Measurements from ENCODE around the gene HIGD2A. TPM values are rescaled to one million over a fixed set of nuclear protein-coding genes. Genes with fewer than 3 reads are reported as not detected.
A peak's percentile ranks its signal among the peaks of the same experiment; 100 is the strongest.
"Not testable (repeated sequence)": the region's sequence is repeated elsewhere in the genome, so short reads cannot be mapped to it uniquely, and the experiment has no call there.

HIGD2A gene
- total and polyA plus RNA-seq, 7 donors: 201 to 457 (median 235) TPM

DNA sequence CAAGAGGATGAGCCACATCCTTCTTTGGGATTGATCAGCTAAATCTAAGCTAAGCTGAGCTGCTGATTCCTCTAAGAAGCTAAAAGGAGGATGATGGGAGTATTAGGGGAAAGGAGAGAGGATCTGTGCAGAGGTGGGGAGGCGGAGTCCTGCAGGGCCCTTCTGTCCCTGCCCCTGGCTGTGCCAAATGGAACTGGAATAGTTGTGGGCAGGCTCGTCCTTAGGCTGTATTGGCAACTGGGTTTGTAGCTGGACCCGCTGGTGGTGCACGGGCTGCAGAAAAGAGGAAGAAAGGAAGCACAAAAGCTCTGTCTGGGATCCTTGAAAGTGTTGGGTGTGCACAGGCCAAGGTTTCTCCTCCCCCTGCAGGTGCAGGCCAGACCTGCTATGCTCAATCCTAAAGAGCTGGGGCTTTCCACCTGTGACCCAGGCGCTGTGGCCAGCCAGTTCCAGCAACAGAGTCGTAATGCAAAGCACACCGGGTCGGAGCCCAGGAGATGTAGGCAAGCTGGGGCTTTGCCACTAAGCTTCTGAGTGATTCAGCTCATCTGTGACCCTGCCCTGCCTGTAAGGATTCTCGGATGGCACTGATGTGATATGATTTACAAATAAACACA lies 18.0 kb downstream of the HIGD2A start:
- H3K36me3 ChIP-seq: peaks cover 0 to 62% (median 13%) of the 10 kb centered on the region in 4 donors
- H3K4me3 ChIP-seq: no peak overlapping the region
- H3K27me3 ChIP-seq: no peaks in the 10 kb centered on the region
- DNase-seq: no peak
- no peak for TF ChIP-seq POLR2AphosphoS5 (IDR thresholded peaks at IDR 0.05)
- no peak for TF ChIP-seq EP300 (IDR thresholded peaks at IDR 0.05)
- TF ChIP-seq, protein P1, sequence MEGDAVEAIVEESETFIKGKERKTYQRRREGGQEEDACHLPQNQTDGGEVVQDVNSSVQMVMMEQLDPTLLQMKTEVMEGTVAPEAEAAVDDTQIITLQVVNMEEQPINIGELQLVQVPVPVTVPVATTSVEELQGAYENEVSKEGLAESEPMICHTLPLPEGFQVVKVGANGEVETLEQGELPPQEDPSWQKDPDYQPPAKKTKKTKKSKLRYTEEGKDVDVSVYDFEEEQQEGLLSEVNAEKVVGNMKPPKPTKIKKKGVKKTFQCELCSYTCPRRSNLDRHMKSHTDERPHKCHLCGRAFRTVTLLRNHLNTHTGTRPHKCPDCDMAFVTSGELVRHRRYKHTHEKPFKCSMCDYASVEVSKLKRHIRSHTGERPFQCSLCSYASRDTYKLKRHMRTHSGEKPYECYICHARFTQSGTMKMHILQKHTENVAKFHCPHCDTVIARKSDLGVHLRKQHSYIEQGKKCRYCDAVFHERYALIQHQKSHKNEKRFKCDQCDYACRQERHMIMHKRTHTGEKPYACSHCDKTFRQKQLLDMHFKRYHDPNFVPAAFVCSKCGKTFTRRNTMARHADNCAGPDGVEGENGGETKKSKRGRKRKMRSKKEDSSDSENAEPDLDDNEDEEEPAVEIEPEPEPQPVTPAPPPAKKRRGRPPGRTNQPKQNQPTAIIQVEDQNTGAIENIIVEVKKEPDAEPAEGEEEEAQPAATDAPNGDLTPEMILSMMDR (IDR thresholded peaks at IDR 0.05): no peak
- TF ChIP-seq POLR2A (IDR thresholded peaks at IDR 0.05): no peak
- H3K9me3 ChIP-seq: no peaks in the 10 kb centered on the region
- WGBS, 2 donors: 35 to 78% methylated on average over 9 of the region's 9 CpGs
- intact Hi-C loops (cut with DNase I): no loop called here
- H3K27ac ChIP-seq: no peak overlapping the region
- H3K4me1 ChIP-seq: peaks cover 0 to 8% (median 3%) of the 10 kb centered on the region in 4 donors

DNA sequence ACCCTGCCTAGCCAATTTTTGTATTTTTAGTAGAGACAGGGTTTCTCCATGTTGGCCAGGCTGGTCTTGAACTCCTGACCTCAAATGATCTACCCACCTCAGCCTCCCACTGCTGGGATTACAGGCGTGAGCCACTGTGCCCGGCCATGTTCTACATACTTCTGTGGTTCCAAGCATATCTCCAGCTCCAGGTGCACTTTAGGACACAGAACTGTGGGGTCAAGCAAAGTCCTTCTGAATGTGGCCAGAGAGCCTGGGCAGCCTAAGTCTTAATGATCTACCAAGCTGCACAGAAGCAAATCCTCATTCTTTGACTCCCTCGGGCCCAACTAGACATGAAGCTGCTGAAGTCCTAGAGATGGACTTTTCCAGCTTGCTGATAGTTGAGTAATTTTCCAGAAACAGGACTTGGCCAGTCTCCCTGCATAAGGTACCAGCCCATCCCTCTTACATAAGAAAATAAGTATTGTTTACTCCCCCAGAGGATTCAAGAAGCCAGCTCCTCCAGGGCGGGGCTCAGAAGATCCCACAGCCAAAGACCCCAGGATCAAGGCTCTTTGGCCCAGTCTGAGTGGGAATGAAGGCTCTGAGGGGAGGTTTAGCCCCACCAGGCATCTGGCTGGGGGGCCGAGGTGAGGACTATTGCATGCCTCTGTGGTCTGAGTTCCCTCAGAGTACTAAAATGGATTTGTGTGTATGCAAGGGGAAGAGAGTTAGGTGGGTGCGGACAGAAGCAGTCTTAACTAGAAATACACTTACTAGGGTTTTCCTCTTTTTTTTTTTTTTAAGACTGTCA lies 19.1 kb downstream of the HIGD2A start:
- no peaks in the 10 kb centered on the region for H3K9me3 ChIP-seq
- H3K36me3 ChIP-seq: peaks cover 0 to 61% (median 13%) of the 10 kb centered on the region in 4 donors
- H3K4me1 ChIP-seq: peaks cover 0 to 16% (median 4%) of the 10 kb centered on the region in 4 donors
- DNase-seq: no peak
- H3K4me3 ChIP-seq: no peak overlapping the region
- no peaks in the 10 kb centered on the region for H3K27me3 ChIP-seq
- TF ChIP-seq POLR2A (IDR thresholded peaks at IDR 0.05): no peak
- TF ChIP-seq EP300 (IDR thresholded peaks at IDR 0.05): no peak
- no peak for TF ChIP-seq POLR2AphosphoS5 (IDR thresholded peaks at IDR 0.05)
- TF ChIP-seq, protein P1 (IDR thresholded peaks at IDR 0.05): no peak
- intact Hi-C loops (cut with DNase I): no loop called here
- WGBS, 2 donors: 90 to 92% methylated on average over 6 of the region's 6 CpGs
- H3K27ac ChIP-seq: peak overlapping the region in 2 of 4 donors; percentile 13 to 59

DNA sequence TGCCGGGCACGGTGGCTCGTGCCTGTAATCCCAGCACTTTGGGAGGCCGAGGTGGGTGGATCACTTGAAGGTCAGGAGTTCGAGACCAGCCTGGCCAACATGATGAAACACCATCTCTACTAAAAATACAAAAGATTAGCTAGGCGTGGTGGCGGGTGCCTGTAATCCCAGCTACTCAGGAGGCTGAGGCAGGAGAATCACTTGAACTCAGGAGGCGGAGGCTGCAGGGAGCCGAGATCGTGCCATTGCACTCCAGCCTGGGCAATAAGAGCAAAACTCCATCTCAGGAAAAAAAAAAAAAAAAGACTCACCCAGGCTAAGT lies 19.7 kb downstream of the HIGD2A start:
- H3K4me1 ChIP-seq: peaks cover 0 to 21% (median 7%) of the 10 kb centered on the region in 4 donors
- peak overlapping the region in 1 of 4 donors; percentile 59 for H3K27ac ChIP-seq
- H3K4me3 ChIP-seq; intact Hi-C loops (cut with DNase I); H3K9me3 ChIP-seq; DNase-seq; H3K27me3 ChIP-seq: not testable (repeated sequence)
- peaks cover 0 to 61% (median 13%) of the 10 kb centered on the region in 4 donors for H3K36me3 ChIP-seq
- WGBS, 2 donors: 92 to 95% methylated on average over 10 of the region's 10 CpGs

DNA sequence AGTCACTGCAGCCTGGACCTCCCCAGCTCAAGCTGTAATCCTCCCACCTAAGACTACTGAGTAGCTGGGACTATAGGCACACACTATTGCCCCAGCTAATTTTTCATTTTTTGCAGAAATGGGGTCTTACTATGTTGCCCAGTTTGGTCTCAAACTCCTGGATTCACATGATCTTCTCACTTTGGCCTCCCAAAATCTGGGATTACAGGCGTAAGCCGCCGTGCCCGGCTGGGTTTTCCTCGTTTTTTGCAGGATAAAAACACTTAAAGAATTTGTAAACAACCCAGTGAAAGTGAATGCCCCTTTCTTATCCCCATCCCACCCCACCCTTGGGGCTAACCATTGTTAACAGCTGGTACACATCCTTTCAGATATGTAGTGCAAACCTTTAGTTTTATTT lies 20.0 kb downstream of the HIGD2A start:
- Histone ChIP-seq H3K4me3 (no peak overlapping the region), H3K27ac (no peak overlapping the region), H3K36me3 (peaks cover 0 to 61% (median 13%) of the 10 kb centered on the region in 4 donors), H3K9me3 (no peaks in the 10 kb centered on the region), H3K4me1 (peaks cover 0 to 25% (median 11%) of the 10 kb centered on the region in 4 donors), H3K27me3 (no peaks in the 10 kb centered on the region)
- intact Hi-C loops (cut with DNase I): no loop called here
- TF ChIP-seq, protein P1 (IDR thresholded peaks at IDR 0.05): no peak
- no peak for TF ChIP-seq POLR2AphosphoS5 (IDR thresholded peaks at IDR 0.05)
- no peak for TF ChIP-seq POLR2A (IDR thresholded peaks at IDR 0.05)
- TF ChIP-seq EP300 (IDR thresholded peaks at IDR 0.05): no peak
- DNase-seq: no peak
- 89% methylated on average over 5 of the region's 5 CpGs for WGBS, 2 donors

DNA sequence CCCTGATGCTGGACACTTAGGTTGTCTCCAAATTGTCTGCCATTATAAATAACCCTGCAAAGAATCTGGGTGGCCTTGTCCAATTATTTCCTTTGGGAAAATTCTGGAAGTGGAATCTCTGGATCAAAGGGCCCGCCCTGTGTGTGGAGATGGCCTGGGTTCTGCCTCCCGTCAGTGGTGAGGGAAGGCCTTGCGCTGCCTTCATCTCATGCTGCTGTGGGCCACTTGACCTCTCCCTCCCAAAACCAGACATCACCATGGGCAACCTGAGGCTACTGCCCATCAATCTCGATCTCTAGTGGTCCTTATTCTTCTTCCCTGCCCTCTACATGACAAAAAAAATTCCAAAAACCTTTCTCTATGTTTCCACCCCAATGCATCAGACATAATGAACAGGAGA lies 21.2 kb downstream of the HIGD2A start:
- peaks cover 0 to 57% (median 13%) of the 10 kb centered on the region in 4 donors for H3K36me3 ChIP-seq
- 97 to 98% methylated on average over 4 of the region's 4 CpGs for WGBS, 2 donors

More for the DNA sequence above, 21.2 kb downstream of the HIGD2A start:
- H3K27ac ChIP-seq: no peak overlapping the region
- intact Hi-C loops (cut with DNase I): loop anchor here (10.0 kb wide), 1 partner anchor 165 kb away; no protein-coding TSS in a partner anchor
- TF ChIP-seq, protein P1 (IDR thresholded peaks at IDR 0.05): no peak
- TF ChIP-seq POLR2AphosphoS5 (IDR thresholded peaks at IDR 0.05) (no peak), EP300 (IDR thresholded peaks at IDR 0.05) (no peak), POLR2A (IDR thresholded peaks at IDR 0.05) (no peak)
- H3K4me1 ChIP-seq: peaks cover 0 to 37% (median 22%) of the 10 kb centered on the region in 4 donors
- no peaks in the 10 kb centered on the region for H3K27me3 ChIP-seq
- H3K9me3 ChIP-seq: no peaks in the 10 kb centered on the region
- DNase-seq: no peak
- H3K4me3 ChIP-seq: no peak overlapping the region
